Spleen (tissue), 11 donors: ENCODE measurements around the gene KLHL42. TPM values are rescaled to one million over a fixed set of nuclear protein-coding genes. Genes with fewer than 3 reads are reported as not detected.

Source experiments
- DNase-seq: peaks from one replicate; pipeline ENCODE4 v3.0.0-alpha.2; 2020
- H3K27ac ChIP-seq, 8 donors: fragments of 200-600 bp; sonication (generic) in 7 of 8; 1 replicate in 4 of 8; 2 replicates in 4 of 8; pipeline versions ENCODE4 v1.5.0 to v1.8.0; 2016 to 2021; ENCODE audit warnings: inconsistent platforms in 4 of 8, mild to moderate bottlenecking in 4 of 8, moderate library complexity in 1 of 8
- H3K27me3 ChIP-seq, 7 donors: fragments of 200-600 bp; sonication (generic) in 6 of 7; replicated peaks in 1 of 7; 1 replicate in 4 of 7; 2 replicates in 3 of 7; pipeline versions ENCODE4 v1.5.0 to v1.8.0; 2016 to 2021; ENCODE audit warnings: inconsistent platforms in 3 of 7, mild to moderate bottlenecking in 1 of 7
- H3K36me3 ChIP-seq, 6 donors: fragments of 200-600 bp; sonication (generic) in 5 of 6; 1 replicate in 4 of 6; 2 replicates in 2 of 6; pipeline versions ENCODE4 v1.5.0 to v1.8.0; 2016 to 2021; ENCODE audit warnings: inconsistent platforms in 2 of 6
- H3K4me1 ChIP-seq, 6 donors: fragments of 200-600 bp; sonication (generic) in 5 of 6; 1 replicate in 3 of 6; 2 replicates in 3 of 6; pipeline versions ENCODE4 v1.5.0 to v1.8.0; 2016 to 2021; ENCODE audit warnings: inconsistent platforms in 3 of 6
- H3K4me3 ChIP-seq, 8 donors: fragments of 200-600 bp; sonication (generic) in 7 of 8; 1 replicate in 4 of 8; 2 replicates in 4 of 8; pipeline versions ENCODE4 v1.5.0 to v1.8.0; 2016 to 2021; ENCODE audit warnings: inconsistent platforms in 4 of 8, mild to moderate bottlenecking in 4 of 8, moderate library complexity in 2 of 8
- H3K9me3 ChIP-seq, 8 donors: fragments of 200-600 bp; sonication (generic) in 7 of 8; 1 replicate in 4 of 8; 2 replicates in 4 of 8; pipeline versions ENCODE4 v1.5.0 to v1.8.0; 2016 to 2021; ENCODE audit warnings: inconsistent platforms in 4 of 8
- CTCF ChIP-seq, 11 experiments: fragments of 200-600 bp in 7 of 11; fragments of 450-650 bp in 4 of 11; sonication (generic) in 4 of 11; IDR thresholded peaks in 8 of 11; conservative IDR thresholded peaks in 3 of 11; 1 replicate in 7 of 11; 2 replicates in 4 of 11; pipeline versions ENCODE4 v1.4.0 to v1.8.0; 2016 to 2021; ENCODE audit warnings: antibody characterized with exemption in 11 of 11, inconsistent platforms in 4 of 11, mild to moderate bottlenecking in 1 of 11
- POLR2A ChIP-seq, 3 donors: fragments of 450-650 bp; IDR thresholded peaks; one replicate each; pipeline ENCODE4 v1.5.1; 2017; ENCODE audit warnings: antibody characterized with exemption in 3 of 3, mild to moderate bottlenecking in 1 of 3
- POLR2AphosphoS5 ChIP-seq, 3 donors: sonication (generic); formaldehyde crosslinking; IDR thresholded peaks; one replicate each; pipeline ENCODE4 v1.5.1; 2017; ENCODE audit warnings: antibody characterized with exemption in 3 of 3
- WGBS, 5 donors: extraction: QIAGEN DNeasy Blood & Tissue Kit in 3 of 5; methylation state at CpG; one replicate each; pipeline versions ENCODE4 v1.1.5 to v1.1.7; 2013 to 2018; 5-methylcytosine and 5-hydroxymethylcytosine counted together
- intact Hi-C: fragments of 100-400 bp; cut with DNase I; formaldehyde crosslinking; loops from one replicate; pipeline ENCODE4 v1.15.0; 2023; ENCODE audit warnings: low total_unique reads
- polyA plus RNA-seq, 3 donors: library from polyadenylated mRNA; stranded (reverse); fragments of 200-250 nt; gene quantifications; one replicate each; pipeline ENCODE4 v1.2.1, GENCODE V29; 2013
- total RNA-seq, 7 donors: library from RNA; depleted of rRNA in 3 of 7; stranded (reverse); fragments of >200 nt in 3 of 7; fragmentation: NEBNext Ultra II Directional in 4 of 7; extraction: Animal tissue kit (Norgen Biotek cat#: 25700) in 4 of 7; gene quantifications; one replicate each; pipeline versions ENCODE4 v1.1.0 to v1.2.1, GENCODE V29; 2016 to 2021
- donor health status: healthy with polysubstance abuse.
- donor health status: DM: no; HTN: no; CAD: no; lungs with moderate emphysema.
- donor health status: DM: no; HTN: no; CAD: no.
- donor health status: Bipolar disorder and iron deficiency.
- donor health status: healthy.
- donor health status: DM: no; HTN: no; CAD: no.
- donor health status: DM: yes; HTN: yes; CAD: no.

KLHL42 gene
- total and polyA plus RNA-seq, 10 donors = 4.4 to 24.9 (median 16.7) TPM

DNA sequence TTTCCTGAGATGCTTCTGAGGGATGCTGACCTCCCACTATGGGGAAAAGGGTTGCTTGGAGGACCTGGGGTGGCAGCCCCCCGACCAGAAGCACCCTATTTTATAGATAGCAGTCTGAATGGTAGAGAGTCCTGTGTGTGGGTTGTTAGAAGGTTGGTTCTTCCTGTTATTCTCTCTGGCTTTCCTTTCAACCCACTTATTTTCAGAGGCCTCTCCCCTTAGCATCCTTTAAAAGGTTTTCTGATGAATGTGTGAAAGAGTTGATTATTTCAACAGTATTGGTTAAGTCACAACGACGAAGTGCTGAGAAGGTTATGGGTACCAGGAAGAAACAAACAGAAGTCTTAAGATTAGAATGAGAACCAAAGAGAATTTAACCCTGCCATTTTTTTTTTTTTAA lies 20.8 kb downstream of the KLHL42 start:
- TF ChIP-seq POLR2AphosphoS5 (IDR thresholded peaks at IDR 0.05) = no peak
- no peak for TF ChIP-seq POLR2A (IDR thresholded peaks at IDR 0.05)
- no peak for TF ChIP-seq CTCF (IDR thresholded peaks at IDR 0.05 in 8 of 11, conservative IDR thresholded peaks at IDR 0.05 in 3 of 11)

GRCh38 chr12:27801630-27802029 lies 21.6 kb downstream of the KLHL42 start:
- no peak overlapping the region for H3K27ac ChIP-seq

More for the DNA sequence above, 20.8 kb downstream of the KLHL42 start:
- DNase-seq = no peak
- Histone ChIP-seq H3K9me3 (no peaks in the 10 kb centered on the region), H3K4me3 (no peak overlapping the region), H3K4me1 (no peaks in the 10 kb centered on the region), H3K27ac (no peak overlapping the region), H3K36me3 (peaks cover 4 to 44% (median 32%) of the 10 kb centered on the region in 6 donors), H3K27me3 (no peaks in the 10 kb centered on the region)
- intact Hi-C loops = no loop called here
- WGBS, 5 donors = 69 to 86% (median 78%) methylated on average over 3 of the region's 3 CpGs

DNA sequence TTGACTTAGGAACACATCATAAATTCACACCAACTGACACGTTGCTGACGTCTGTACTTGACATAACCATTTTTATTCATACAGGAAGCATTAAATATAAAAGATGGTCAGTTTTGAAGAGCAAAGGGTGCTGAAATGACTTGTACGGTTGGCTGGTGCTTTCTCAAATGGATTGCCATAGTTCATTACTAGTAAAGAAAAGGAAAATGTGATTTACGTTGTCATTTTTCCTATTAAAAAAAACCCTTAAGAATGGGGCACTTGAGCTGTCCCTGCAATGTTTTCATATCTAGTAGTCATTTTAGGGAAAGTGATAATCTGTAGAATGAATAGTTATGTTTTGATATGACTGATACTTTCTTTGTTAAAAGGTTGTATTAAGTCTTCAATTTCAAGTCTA lies 22.5 kb downstream of the KLHL42 start:
- intact Hi-C loops = no loop called here
- WGBS, 5 donors = 50 to 64% (median 53%) methylated on average over 4 of the region's 4 CpGs
- H3K4me3 ChIP-seq = no peak overlapping the region
- DNase-seq = no peak
- peaks cover 4 to 27% (median 16%) of the 10 kb centered on the region in 6 donors for H3K36me3 ChIP-seq
- no peaks in the 10 kb centered on the region for H3K4me1 ChIP-seq
- no peaks in the 10 kb centered on the region for H3K9me3 ChIP-seq
- no peaks in the 10 kb centered on the region for H3K27me3 ChIP-seq
- TF ChIP-seq CTCF (IDR thresholded peaks at IDR 0.05 in 8 of 11, conservative IDR thresholded peaks at IDR 0.05 in 3 of 11) = no peak
- no peak for TF ChIP-seq POLR2A (IDR thresholded peaks at IDR 0.05)
- TF ChIP-seq POLR2AphosphoS5 (IDR thresholded peaks at IDR 0.05) = no peak
- H3K27ac ChIP-seq = no peak overlapping the region

More at GRCh38 chr12:27801630-27802029, 21.6 kb downstream of the KLHL42 start:
- intact Hi-C loops = no loop called here
- TF ChIP-seq POLR2A (IDR thresholded peaks at IDR 0.05) (no peak), POLR2AphosphoS5 (IDR thresholded peaks at IDR 0.05) (no peak), CTCF (IDR thresholded peaks at IDR 0.05 in 8 of 11, conservative IDR thresholded peaks at IDR 0.05 in 3 of 11) (no peak)
- WGBS, 5 donors = 87 to 94% (median 89%) methylated on average over 5 of the region's 5 CpGs
- DNase-seq = no peak
- no peaks in the 10 kb centered on the region for H3K4me1 ChIP-seq
- H3K4me3 ChIP-seq = no peak overlapping the region
- no peaks in the 10 kb centered on the region for H3K9me3 ChIP-seq
- H3K27me3 ChIP-seq = no peaks in the 10 kb centered on the region
- peaks cover 4 to 36% (median 24%) of the 10 kb centered on the region in 6 donors for H3K36me3 ChIP-seq

GRCh38 chr12:27802936-27803335 lies 22.9 kb downstream of the KLHL42 start:
- no peaks in the 10 kb centered on the region for H3K9me3 ChIP-seq
- H3K27ac ChIP-seq = no peak overlapping the region
- WGBS, 5 donors = 79 to 94% (median 89%) methylated on average over 2 of the region's 2 CpGs
- no peaks in the 10 kb centered on the region for H3K4me1 ChIP-seq
- TF ChIP-seq POLR2AphosphoS5 (IDR thresholded peaks at IDR 0.05) (no peak), CTCF (IDR thresholded peaks at IDR 0.05 in 8 of 11, conservative IDR thresholded peaks at IDR 0.05 in 3 of 11) (no peak), POLR2A (IDR thresholded peaks at IDR 0.05) (no peak)
- H3K4me3 ChIP-seq = no peak overlapping the region
- intact Hi-C loops = no loop called here
- no peaks in the 10 kb centered on the region for H3K27me3 ChIP-seq
- no peak for DNase-seq
- H3K36me3 ChIP-seq = peaks cover 1 to 23% (median 12%) of the 10 kb centered on the region in 6 donors
